ENCODE data around the gene STON1. TPM values are rescaled to one million over a fixed set of nuclear protein-coding genes. Genes with fewer than 3 reads are reported as not detected.

STON1 gene
- total and polyA plus RNA-seq, 2 of the 4 experiments (the other 2 are of a cell fraction) = 4.0 to 5.7 TPM

- TF ChIP-seq POLR2A (IDR thresholded peaks at IDR 0.05; ENCODE audit: low read depth, low read length) = no peak
- no peak for TF ChIP-seq MXI1 (IDR thresholded peaks at IDR 0.05; ENCODE audit: borderline replicate concordance, low read depth, low read length)
Measured at GRCh38 chr2:48607307-48608014, 77.5 kb downstream of the STON1 start (continued).

- intact Hi-C loops (cut with micrococcal nuclease) = no loop called here
- Histone ChIP-seq H3K79me1 (ENCODE audit: low read depth in 1 of 2, low read length in 2 of 2) (no peaks in the 10 kb centered on the region), H3K36me3 (ENCODE audit: control insufficient read depth, insufficient read depth, low read length) (no peaks in the 10 kb centered on the region), H2BK120ac (ENCODE audit: low read depth, low read length) (no peak overlapping the region), H2BK15ac (ENCODE audit: low read depth, low read length) (no peak overlapping the region), H3K4me2 (ENCODE audit: low read depth, low read length) (no peak overlapping the region), H3K14ac (replicated peaks; ENCODE audit: low read depth, low read length) (no peak overlapping the region), H2AFZ (replicated peaks; ENCODE audit: low read length, poor library complexity) (no peak overlapping the region), H2BK20ac (ENCODE audit: low read depth, low read length) (no peak overlapping the region), H2BK5ac (ENCODE audit: low read depth, low read length, poor library complexity, severe bottlenecking) (no peak overlapping the region), H3K27ac (ENCODE audit: insufficient read depth, low read length) (no peak overlapping the region), H4K91ac (ENCODE audit: insufficient read depth, low read depth, low read length) (no peak overlapping the region), H4K8ac (ENCODE audit: low read depth in 2 of 2, low read length in 2 of 2) (no peak overlapping the region), H3K56ac (ENCODE audit: extremely low read depth, insufficient read depth, low read length) (no peak overlapping the region), H3K4me1 (ENCODE audit: control insufficient read depth, insufficient read depth, low read length) (no peaks in the 10 kb centered on the region), H2AK9ac (replicated peaks; ENCODE audit: low read depth, low read length, poor library complexity) (no peak overlapping the region), H4K20me1 (ENCODE audit: insufficient read depth, low read length) (no peaks in the 10 kb centered on the region), H2AK5ac (ENCODE audit: low read depth, low read length) (no peak overlapping the region), H3K4me3 (ENCODE audit: insufficient read depth, low read depth, low read length) (no peak overlapping the region), H3K18ac (ENCODE audit: low read depth, low read length) (no peak overlapping the region), H3K9me3 (ENCODE audit: control insufficient read depth, insufficient read depth, low read length) (no peaks in the 10 kb centered on the region), H3K23ac (ENCODE audit: low read depth, low read length) (no peak overlapping the region), H3K9me1 (ENCODE audit: insufficient read depth, low read length) (no peaks in the 10 kb centered on the region), H4K5ac (ENCODE audit: low read depth, low read length) (no peak overlapping the region), H3K27me3 (ENCODE audit: control insufficient read depth, insufficient read depth, low read length) (no peaks in the 10 kb centered on the region), H3K9ac (ENCODE audit: low read depth, low read length) (no peak overlapping the region), H3K4ac (ENCODE audit: low read depth, low read length) (no peak overlapping the region)
- BruUV-seq (replicated peaks) = no TSS peak
- ATAC-seq (ENCODE audit: low read depth) = no peak
- ChIA-PET CTCF (no interaction called here), POLR2A (ENCODE audit: unreplicated experiment) (no interaction called here)
- in situ Hi-C loops (cut with MboI; ENCODE audit: low sequenced_read_pairs) = no loop called here
- no CpG with 5 or more reads among the region's 2 CpGs for WGBS, 2 experiments (ENCODE audit: extremely low coverage in 2 of 2, insufficient read length in 1 of 2)
- no peak for DNase-seq
- no peak for TF ChIP-seq MAFK (IDR thresholded peaks at IDR 0.05; ENCODE audit: low read depth, low read length)
- no peak for TF ChIP-seq CEBPB (IDR thresholded peaks at IDR 0.05; ENCODE audit: low read depth, low read length)
- no peak for TF ChIP-seq RAD21 (IDR thresholded peaks at IDR 0.05; ENCODE audit: low read length)
- TF ChIP-seq CHD1 (IDR thresholded peaks at IDR 0.05; ENCODE audit: low read depth, low read length) = no peak
- no peak for TF ChIP-seq MAZ (IDR thresholded peaks at IDR 0.05; ENCODE audit: borderline replicate concordance, low read depth, low read length)
- no peak for TF ChIP-seq ELK1 (IDR thresholded peaks at IDR 0.05; ENCODE audit: borderline replicate concordance, low read depth, low read length)
- TF ChIP-seq MXI1 (IDR thresholded peaks at IDR 0.05; ENCODE audit: borderline replicate concordance, low read depth, low read length) = no peak
- TF ChIP-seq RFX5 (IDR thresholded peaks at IDR 0.05; ENCODE audit: low read depth, low read length) = no peak
- TF ChIP-seq FOS (IDR thresholded peaks at IDR 0.05; ENCODE audit: low read depth, low read length) = no peak
- no peak for TF ChIP-seq USF2 (IDR thresholded peaks at IDR 0.05; ENCODE audit: low read depth, low read length)
- no peak for TF ChIP-seq NFE2L2 (IDR thresholded peaks at IDR 0.05; ENCODE audit: low read depth, low read length)
- dilution Hi-C loops (cut with HindIII; ENCODE audit: low sequenced_read_pairs, unreplicated experiment) = no loop called here
Measured at GRCh38 chr2:48613211-48613610, 83.3 kb downstream of the STON1 start.
